ENCODE data around the gene RXYLT1. TPM values are rescaled to one million over a fixed set of nuclear protein-coding genes. Genes with fewer than 3 reads are reported as not detected.

The RXYLT1 gene
- total RNA-seq, 1 experiment from 2014 or later: 9.8 TPM

- Mint-ChIP-seq H3K4me1 (peaks cover 9% of the 10 kb centered on the region), H3K9me3 (peaks cover 27% of the 10 kb centered on the region), H3K36me3 (0 out of 2 replicates have a peak, but pooled peaks cover 10% of the 10 kb centered on the region), H3K27me3 (ENCODE audit: low read depth) (no peaks in the 10 kb centered on the region), H3K4me3 (no peak overlapping the region), H3K27ac (no peak overlapping the region)
- ChIA-PET POLR2A (no interaction called here), CTCF (no interaction called here)
- DNase-seq (ENCODE audit: low spot score) (no peak), ATAC-seq (no peak)
- TF ChIP-seq AFF4 (CRISPR knock-in tag; IDR thresholded peaks at IDR 0.05; ENCODE audit: borderline replicate concordance): no peak
- no peak for TF ChIP-seq TP53 (CRISPR knock-in tag; IDR thresholded peaks at IDR 0.05)
- no peak for TF ChIP-seq EMX1 (CRISPR knock-in tag; IDR thresholded peaks at IDR 0.05)
- no peak for TF ChIP-seq ZSCAN18 (CRISPR knock-in tag; IDR thresholded peaks at IDR 0.05)
- no peak for TF ChIP-seq STAT6 (CRISPR knock-in tag; conservative IDR thresholded peaks at IDR 0.05; ENCODE audit: low read depth)
- no peak for TF ChIP-seq ARID4B (CRISPR knock-in tag; IDR thresholded peaks at IDR 0.05; ENCODE audit: borderline replicate concordance)
- TF ChIP-seq ATF1 (CRISPR knock-in tag; IDR thresholded peaks at IDR 0.05): no peak
- TF ChIP-seq ZNF671 (CRISPR knock-in tag; IDR thresholded peaks at IDR 0.05): no peak
- TF ChIP-seq ATF2 (CRISPR knock-in tag; IDR thresholded peaks at IDR 0.05; ENCODE audit: borderline replicate concordance, low read depth): no peak
- no peak for TF ChIP-seq SOX15 (CRISPR knock-in tag; IDR thresholded peaks at IDR 0.05)
- TF ChIP-seq JUN (CRISPR knock-in tag; IDR thresholded peaks at IDR 0.05): no peak
These were observed 9.3 kb upstream of the RXYLT1 start for GRCh38 chr12:63770375-63770774.

- CTCF ChIA-PET: no interaction called here
- Mint-ChIP-seq H3K36me3 (no peaks in the 10 kb centered on the region), H3K4me1 (peaks cover 23% of the 10 kb centered on the region), H3K27ac (no peak overlapping the region), H3K9me3 (no peaks in the 10 kb centered on the region), H3K27me3 (ENCODE audit: low read depth) (peaks cover 11% of the 10 kb centered on the region), H3K4me3 (no peak overlapping the region)
- POLR2A ChIA-PET: no interaction called here
- ATAC-seq (no peak), DNase-seq (ENCODE audit: low spot score) (no peak)
- TF ChIP-seq CREB1 (CRISPR knock-in tag; IDR thresholded peaks at IDR 0.05) (no peak), SMAD3 (CRISPR knock-in tag; IDR thresholded peaks at IDR 0.05; ENCODE audit: borderline replicate concordance) (no peak), ARID4B (CRISPR knock-in tag; IDR thresholded peaks at IDR 0.05; ENCODE audit: borderline replicate concordance) (no peak), FOXP4 (CRISPR knock-in tag; IDR thresholded peaks at IDR 0.05) (no peak), RORB (CRISPR knock-in tag; IDR thresholded peaks at IDR 0.05) (no peak)
These were observed 2.4 kb upstream of the RXYLT1 start for GRCh38 chr12:63777340-63777739.
